Measurements from ENCODE around the gene CCNG1.

The CCNG1 gene

GRCh38 chr5:163439092-163439425, 1.7 kb downstream of the CCNG1 start:
- TF ChIP-seq USF1 (IDR thresholded peaks at IDR 0.05) (no peak), ZBTB7A (IDR thresholded peaks at IDR 0.05; ENCODE audit: low read depth) (no peak), TEAD4 (IDR thresholded peaks at IDR 0.05) (no peak), EP300 (IDR thresholded peaks at IDR 0.05; ENCODE audit: borderline replicate concordance) (no peak), TAF1 (IDR thresholded peaks at IDR 0.05; ENCODE audit: low read depth) (no peak), EGR1 (IDR thresholded peaks at IDR 0.05) (no peak), REST (IDR thresholded peaks at IDR 0.05; ENCODE audit: low read depth) (no peak), FOXM1 (IDR thresholded peaks at IDR 0.05; ENCODE audit: borderline replicate concordance, low read depth) (no peak), RAD21 (IDR thresholded peaks at IDR 0.05; ENCODE audit: low read depth) (no peak), TCF12 (IDR thresholded peaks at IDR 0.05; ENCODE audit: low read depth) (no peak), MAX (IDR thresholded peaks at IDR 0.05) (no peak), CREB1 (IDR thresholded peaks at IDR 0.05; ENCODE audit: low read depth) (no peak), YY1 (IDR thresholded peaks at IDR 0.05; ENCODE audit: low read depth) (no peak), NFIC (IDR thresholded peaks at IDR 0.05) (no peak), CEBPB (IDR thresholded peaks at IDR 0.05) (no peak)

GRCh38 chr5:163440954-163441353, 3.6 kb downstream of the CCNG1 start:
- TF ChIP-seq EGR1 (IDR thresholded peaks at IDR 0.05) = no peak

GRCh38 chr5:163444526-163444925, 7.1 kb downstream of the CCNG1 start:
- TF ChIP-seq FOXM1 (IDR thresholded peaks at IDR 0.05; ENCODE audit: borderline replicate concordance, low read depth) (no peak), NFIC (IDR thresholded peaks at IDR 0.05) (no peak), USF1 (IDR thresholded peaks at IDR 0.05) (no peak), TAF1 (IDR thresholded peaks at IDR 0.05; ENCODE audit: low read depth) (no peak), TEAD4 (IDR thresholded peaks at IDR 0.05) (no peak)

- no peak for TF ChIP-seq MAX (IDR thresholded peaks at IDR 0.05)
- no peak for TF ChIP-seq FOXM1 (IDR thresholded peaks at IDR 0.05; ENCODE audit: borderline replicate concordance, low read depth)
- TF ChIP-seq CEBPB (IDR thresholded peaks at IDR 0.05) = no peak
- TF ChIP-seq CREB1 (IDR thresholded peaks at IDR 0.05; ENCODE audit: low read depth) = no peak
- no peak for TF ChIP-seq EGR1 (IDR thresholded peaks at IDR 0.05)
Measured at GRCh38 chr5:163445345-163445744, 8.0 kb downstream of the CCNG1 start.

GRCh38 chr5:163447191-163447590, 9.8 kb downstream of the CCNG1 start:
- TF ChIP-seq TEAD4 (IDR thresholded peaks at IDR 0.05) (no peak), CREB1 (IDR thresholded peaks at IDR 0.05; ENCODE audit: low read depth) (no peak), FOXM1 (IDR thresholded peaks at IDR 0.05; ENCODE audit: borderline replicate concordance, low read depth) (no peak), MAX (IDR thresholded peaks at IDR 0.05) (no peak), TCF12 (IDR thresholded peaks at IDR 0.05; ENCODE audit: low read depth) (no peak), REST (IDR thresholded peaks at IDR 0.05; ENCODE audit: low read depth) (no peak), RAD21 (IDR thresholded peaks at IDR 0.05; ENCODE audit: low read depth) (no peak), TAF1 (IDR thresholded peaks at IDR 0.05; ENCODE audit: low read depth) (no peak), EP300 (IDR thresholded peaks at IDR 0.05; ENCODE audit: borderline replicate concordance) (no peak), YY1 (IDR thresholded peaks at IDR 0.05; ENCODE audit: low read depth) (no peak), USF1 (IDR thresholded peaks at IDR 0.05) (no peak), CEBPB (IDR thresholded peaks at IDR 0.05) (no peak), EGR1 (IDR thresholded peaks at IDR 0.05) (no peak), ZBTB7A (IDR thresholded peaks at IDR 0.05; ENCODE audit: low read depth) (no peak), NFIC (IDR thresholded peaks at IDR 0.05) (no peak)

GRCh38 chr5:163447875-163448274, 10.5 kb downstream of the CCNG1 start:
- TF ChIP-seq CEBPB (IDR thresholded peaks at IDR 0.05) (no peak), TAF1 (IDR thresholded peaks at IDR 0.05; ENCODE audit: low read depth) (no peak), CREB1 (IDR thresholded peaks at IDR 0.05; ENCODE audit: low read depth) (no peak), USF1 (IDR thresholded peaks at IDR 0.05) (no peak), NFIC (IDR thresholded peaks at IDR 0.05) (no peak), FOXM1 (IDR thresholded peaks at IDR 0.05; ENCODE audit: borderline replicate concordance, low read depth) (no peak), TCF12 (IDR thresholded peaks at IDR 0.05; ENCODE audit: low read depth) (no peak), YY1 (IDR thresholded peaks at IDR 0.05; ENCODE audit: low read depth) (no peak), EP300 (IDR thresholded peaks at IDR 0.05; ENCODE audit: borderline replicate concordance) (no peak), ZBTB7A (IDR thresholded peaks at IDR 0.05; ENCODE audit: low read depth) (no peak), EGR1 (IDR thresholded peaks at IDR 0.05) (no peak), TEAD4 (IDR thresholded peaks at IDR 0.05) (no peak), REST (IDR thresholded peaks at IDR 0.05; ENCODE audit: low read depth) (no peak), MAX (IDR thresholded peaks at IDR 0.05) (no peak), RAD21 (IDR thresholded peaks at IDR 0.05; ENCODE audit: low read depth) (no peak)

Measured in Ishikawa (cell line).